K562 (cell line): ENCODE results near the gene LZTS2. TPM values are rescaled to one million over a fixed set of nuclear protein-coding genes. Genes with fewer than 3 reads are reported as not detected.

Source experiments
- BCL6 ChIP-seq: fragments of 250-450 bp; sonication (Bioruptor Pico); IDR thresholded peaks from 2 replicates; pipeline ENCODE4 v1.4.0; 2020
- FOXA1 ChIP-seq: fragments of 450-650 bp; IDR thresholded peaks from 2 replicates; pipeline ENCODE4 v1.6.1; 2016; ENCODE audit warnings: mild to moderate bottlenecking, borderline replicate concordance
- GABPB1 ChIP-seq: sonication (generic); formaldehyde crosslinking; IDR thresholded peaks from 2 replicates; pipeline ENCODE4 v1.8.0; 2022; ENCODE audit warnings: mild to moderate bottlenecking, missing genetic modification reagents
- HCFC1 ChIP-seq: IDR thresholded peaks from 2 replicates; pipeline ENCODE4 v1.6.1; 2012; ENCODE audit warnings: low read depth, low read length, improper control_type of control experiment
- KAT7 ChIP-seq: sonication (generic); formaldehyde crosslinking; IDR thresholded peaks from 2 replicates; pipeline ENCODE4 v1.8.0; 2022; ENCODE audit warnings: missing genetic modification reagents, mild to moderate bottlenecking, borderline replicate concordance
- MAFF ChIP-seq: IDR thresholded peaks from 2 replicates; pipeline ENCODE4 v1.6.1; 2012; ENCODE audit warnings: low read length, improper control_type of control experiment
- MECOM ChIP-seq: fragments of 250-450 bp; sonication (Bioruptor Pico); IDR thresholded peaks from 2 replicates; pipeline ENCODE4 v1.8.0; 2022; ENCODE audit warnings: inconsistent platforms
- POLR2H ChIP-seq: IDR thresholded peaks from 2 replicates; pipeline ENCODE4 v1.6.1; 2016; ENCODE audit warnings: missing genetic modification characterization, low read depth, mild to moderate bottlenecking, control low read depth, missing compliant biosample characterization, moderate library complexity
- PTBP1 ChIP-seq: fragments of 200-400 bp; formaldehyde crosslinking; IDR thresholded peaks from 2 replicates; pipeline ENCODE4 v1.6.1; 2017; ENCODE audit warnings: low read depth, low read length
- REST ChIP-seq, 2 experiments: fragments of 450-650 bp; formaldehyde crosslinking in 1 of 2; IDR thresholded peaks; 2 replicates each; pipeline versions ENCODE4 v1.4.0 to v1.6.1; 2014 to 2020; ENCODE audit warnings: mild to moderate bottlenecking in 2 of 2, borderline replicate concordance in 1 of 2, low read depth in 1 of 2
- SUPT5H ChIP-seq: fragments of 450-650 bp; IDR thresholded peaks from 2 replicates; pipeline ENCODE4 v1.6.1; 2016
- USF2 ChIP-seq: sonication (generic); formaldehyde crosslinking; IDR thresholded peaks from 2 replicates; pipeline ENCODE4 v1.5.0; 2020; ENCODE audit warnings: missing genetic modification reagents
- ZBTB1 ChIP-seq: sonication (generic); formaldehyde crosslinking; IDR thresholded peaks from 2 replicates; pipeline ENCODE4 v1.8.1; 2023; ENCODE audit warnings: missing genetic modification reagents, low read depth, mild to moderate bottlenecking, borderline replicate concordance
- ZBTB33 ChIP-seq: sonication (generic); formaldehyde crosslinking; IDR thresholded peaks from 2 replicates; pipeline ENCODE4 v1.8.1; 2023; ENCODE audit warnings: mild to moderate bottlenecking, missing genetic modification reagents
- ZFPM2 ChIP-seq: fragments of 250-450 bp; sonication (Bioruptor Pico); IDR thresholded peaks from 2 replicates; pipeline ENCODE4 v1.5.1; 2022; ENCODE audit warnings: mild to moderate bottlenecking
- ZNF274 ChIP-seq: IDR thresholded peaks from 2 replicates; pipeline ENCODE4 v1.6.1; 2011; ENCODE audit warnings: low read depth, mild to moderate bottlenecking, low read length, moderate library complexity, borderline replicate concordance
- ZNF324 ChIP-seq: fragments of 250-450 bp; sonication (Bioruptor Pico); IDR thresholded peaks from 2 replicates; pipeline ENCODE4 v1.4.0; 2020; ENCODE audit warnings: mild to moderate bottlenecking
- ZNF695 ChIP-seq: fragments of 450-650 bp; formaldehyde crosslinking; IDR thresholded peaks from 2 replicates; pipeline ENCODE4 v1.4.0; 2020; ENCODE audit warnings: mild to moderate bottlenecking, moderate library complexity
- ZNF830 ChIP-seq: fragments of 250-450 bp; sonication (Bioruptor Pico); IDR thresholded peaks from 2 replicates; pipeline ENCODE4 v1.5.0; 2021; ENCODE audit warnings: mild to moderate bottlenecking
- polyA plus RNA-seq, 8 experiments: library from polyadenylated mRNA; depleted of rRNA in 4 of 8; stranded (reverse) in 5 of 8; unstranded in 3 of 8; fragments of >200 nt; fragmentation: Nextera tagmentation in 2 of 8; fragmentation: Illumina TruSeq in 1 of 8; extraction: Ambion mirVana in 2 of 8; extraction: Trizol in 1 of 8; gene quantifications; 2 replicates each; pipeline versions ENCODE4 v1.2.1 to v1.2.3, GENCODE V29; 2011 to 2014; ENCODE audit warnings: inconsistent platforms in 1 of 8, missing spikeins in 1 of 8
- total RNA-seq, 7 experiments: library from RNA; depleted of rRNA in 6 of 7; stranded (reverse); fragments of >200 nt in 6 of 7; fragmentation: Illumina TruSeq in 2 of 7; extraction: Trizol in 2 of 7; gene quantifications; 2 replicates each; pipeline versions ENCODE4 v1.2.1 to v1.2.3, GENCODE V29; 2011 to 2021; ENCODE audit warnings: low replicate concordance in 1 of 7

The LZTS2 gene
- total and polyA plus RNA-seq, 9 of the 15 experiments (the other 6 are each of a cell fraction or from before 2014, with no cell fraction given), result 0.23 to 42.5 (median 14.7) TPM

GRCh38 chr10:100998991-100999741 is 442 bp upstream of the LZTS2 start (continued):
- no peak for TF ChIP-seq ZBTB33
- TF ChIP-seq ZNF830, result no peak
- TF ChIP-seq FOXA1, result no peak
- TF ChIP-seq MECOM (CRISPR knock-in tag), result no peak
- TF ChIP-seq SUPT5H, result peak; percentile 46
- TF ChIP-seq ZNF324 (CRISPR knock-in tag), result 0 out of 2 replicates have a peak, but pooled peaks have one; percentile 22
- TF ChIP-seq REST (IDR thresholded peaks at IDR 0.05; ENCODE audit: borderline replicate concordance), result no peak; the same call in 1 of the 2 replicates
- TF ChIP-seq REST (CRISPR knock-in tag; IDR thresholded peaks at IDR 0.05; ENCODE audit: low read depth), result no peak
- TF ChIP-seq POLR2H, result no peak
- TF ChIP-seq PTBP1, result no peak
- no peak for TF ChIP-seq MAFF
- TF ChIP-seq ZNF274, result no peak
- TF ChIP-seq GABPB1 (CRISPR knock-in tag), result peak; percentile 38; the same call in 1 of the 2 replicates
- no peak for TF ChIP-seq HCFC1
- TF ChIP-seq BCL6 (CRISPR knock-in tag), result no peak
- no peak for TF ChIP-seq ZNF695 (CRISPR knock-in tag)
- TF ChIP-seq ZBTB1, result no peak
- no peak for TF ChIP-seq USF2 (CRISPR knock-in tag)
- no peak for TF ChIP-seq KAT7
- no peak for TF ChIP-seq ZFPM2
